Measurements from ENCODE around the gene SLC37A4.
A peak's percentile ranks its signal among the peaks of the same experiment; 100 is the strongest.

- TF ChIP-seq CTCF (IDR thresholded peaks at IDR 0.05) (peak in 1 of 3 experiments; percentile 9), POLR2A (IDR thresholded peaks at IDR 0.05) (no peak)
Measured at GRCh38 chr11:119067371-119068222, 36.9 kb upstream of the SLC37A4 start, which contains the start of gene VPS11.

Measured in testis (tissue), 2 donors.